Endothelial cell (in vitro differentiated cells): ENCODE measurements around the gene APOBEC3C. TPM values are rescaled to one million over a fixed set of nuclear protein-coding genes. Genes with fewer than 3 reads are reported as not detected.

ENCODE experiments used
- DNase-seq: peaks from one replicate; pipeline ENCODE4 v3.0.0; 2021; ENCODE audit warnings: low spot score
- H3K27ac Mint-ChIP-seq: one replicate; pipeline ENCODE4 v1.8.0; 2021; ENCODE audit warnings: mixed read lengths, inconsistent platforms; ENCODE audit not compliant: unreplicated experiment
- H3K27me3 Mint-ChIP-seq: one replicate; pipeline ENCODE4 v1.8.0; 2021; ENCODE audit warnings: mild to moderate bottlenecking, moderate library complexity, mixed read lengths, inconsistent platforms; ENCODE audit not compliant: unreplicated experiment
- H3K36me3 Mint-ChIP-seq: one replicate; pipeline ENCODE4 v1.8.0; 2021; ENCODE audit warnings: mild to moderate bottlenecking, low read depth, mixed read lengths, inconsistent platforms; ENCODE audit not compliant: unreplicated experiment
- H3K4me1 Mint-ChIP-seq: one replicate; pipeline ENCODE4 v1.8.0; 2021; ENCODE audit warnings: mild to moderate bottlenecking, mixed read lengths, inconsistent platforms; ENCODE audit not compliant: unreplicated experiment
- H3K4me3 Mint-ChIP-seq: one replicate; pipeline ENCODE4 v1.8.0; 2021; ENCODE audit warnings: mild to moderate bottlenecking, mixed read lengths, inconsistent platforms; ENCODE audit not compliant: unreplicated experiment
- H3K9me3 Mint-ChIP-seq: one replicate; pipeline ENCODE4 v1.8.0; 2021; ENCODE audit warnings: mixed read lengths, inconsistent platforms; ENCODE audit not compliant: unreplicated experiment
- CTCF ChIP-seq: fragments of 200-600 bp; sonication (generic); IDR thresholded peaks from one replicate; pipeline ENCODE4 v1.5.0; 2021; ENCODE audit warnings: antibody characterized with exemption; ENCODE audit not compliant: unreplicated experiment
- total RNA-seq: library from RNA; stranded (reverse); fragmentation: NEBNext Ultra II Directional; extraction: Animal tissue kit (Norgen Biotek cat#: 25700); gene quantifications from one replicate; pipeline ENCODE4 v1.2.1, GENCODE V29; 2021; ENCODE audit not compliant: unreplicated experiment

The APOBEC3C gene
- total RNA-seq, 1 donor from 2014 or later: 10.9 TPM

- Mint-ChIP-seq H3K27me3 (peaks cover 14% of the 10 kb centered on the region), H3K27ac (no peak overlapping the region), H3K4me1 (peaks cover 9% of the 10 kb centered on the region), H3K36me3 (no peaks in the 10 kb centered on the region), H3K4me3 (no peak overlapping the region), H3K9me3 (no peaks in the 10 kb centered on the region)
- DNase-seq: no peak
- no peak for TF ChIP-seq CTCF
Measured at GRCh38 chr22:38966380-38966702, 47.7 kb upstream of the APOBEC3C start.

GRCh38 chr22:38966942-38967341, 47.1 kb upstream of the APOBEC3C start:
- peaks cover 16% of the 10 kb centered on the region for H3K27me3 Mint-ChIP-seq

GRCh38 chr22:38967451-38968450, 46.3 kb upstream of the APOBEC3C start:
- Mint-ChIP-seq H3K27ac (no peak overlapping the region), H3K4me1 (peaks cover 9% of the 10 kb centered on the region), H3K36me3 (no peaks in the 10 kb centered on the region), H3K4me3 (no peak overlapping the region), H3K9me3 (no peaks in the 10 kb centered on the region), H3K27me3 (peaks cover 16% of the 10 kb centered on the region)
- DNase-seq: no peak
- no peak for TF ChIP-seq CTCF

More at GRCh38 chr22:38966942-38967341, 47.1 kb upstream of the APOBEC3C start:
- H3K4me3 Mint-ChIP-seq: no peak overlapping the region
- no peak for TF ChIP-seq CTCF
- no peak overlapping the region for H3K27ac Mint-ChIP-seq
- no peaks in the 10 kb centered on the region for H3K36me3 Mint-ChIP-seq
- no peaks in the 10 kb centered on the region for H3K9me3 Mint-ChIP-seq
- no peak for DNase-seq
- peaks cover 9% of the 10 kb centered on the region for H3K4me1 Mint-ChIP-seq

- H3K27ac Mint-ChIP-seq: no peak overlapping the region
- no peak for TF ChIP-seq CTCF
- no peaks in the 10 kb centered on the region for H3K36me3 Mint-ChIP-seq
- H3K9me3 Mint-ChIP-seq: no peaks in the 10 kb centered on the region
- DNase-seq: no peak
- H3K27me3 Mint-ChIP-seq: peaks cover 16% of the 10 kb centered on the region
- peaks cover 8% of the 10 kb centered on the region for H3K4me1 Mint-ChIP-seq
- no peak overlapping the region for H3K4me3 Mint-ChIP-seq
Measured at GRCh38 chr22:38968801-38969200, 45.3 kb upstream of the APOBEC3C start.

- Mint-ChIP-seq H3K36me3 (no peaks in the 10 kb centered on the region), H3K4me1 (peaks cover 4% of the 10 kb centered on the region), H3K27ac (no peak overlapping the region), H3K9me3 (no peaks in the 10 kb centered on the region), H3K4me3 (no peak overlapping the region), H3K27me3 (peaks cover 9% of the 10 kb centered on the region)
- TF ChIP-seq CTCF: no peak
- no peak for DNase-seq
Measured at GRCh38 chr22:38970551-38970950, 43.5 kb upstream of the APOBEC3C start.
